K562 treated with DMSO at 1 percent for 4 hours (cell line): ENCODE measurements around the gene S100B. TPM values are rescaled to one million over a fixed set of nuclear protein-coding genes. Genes with fewer than 3 reads are reported as not detected.

Experiments used
- total RNA-seq: library from RNA; unstranded; fragments of 300-600 nt; gene quantifications from 2 replicates; pipeline ENCODE4 v1.2.3, GENCODE V29; 2022; ENCODE audit not compliant: insufficient read depth

The S100B gene
- total RNA-seq = not detected in 2 replicates

DNA sequence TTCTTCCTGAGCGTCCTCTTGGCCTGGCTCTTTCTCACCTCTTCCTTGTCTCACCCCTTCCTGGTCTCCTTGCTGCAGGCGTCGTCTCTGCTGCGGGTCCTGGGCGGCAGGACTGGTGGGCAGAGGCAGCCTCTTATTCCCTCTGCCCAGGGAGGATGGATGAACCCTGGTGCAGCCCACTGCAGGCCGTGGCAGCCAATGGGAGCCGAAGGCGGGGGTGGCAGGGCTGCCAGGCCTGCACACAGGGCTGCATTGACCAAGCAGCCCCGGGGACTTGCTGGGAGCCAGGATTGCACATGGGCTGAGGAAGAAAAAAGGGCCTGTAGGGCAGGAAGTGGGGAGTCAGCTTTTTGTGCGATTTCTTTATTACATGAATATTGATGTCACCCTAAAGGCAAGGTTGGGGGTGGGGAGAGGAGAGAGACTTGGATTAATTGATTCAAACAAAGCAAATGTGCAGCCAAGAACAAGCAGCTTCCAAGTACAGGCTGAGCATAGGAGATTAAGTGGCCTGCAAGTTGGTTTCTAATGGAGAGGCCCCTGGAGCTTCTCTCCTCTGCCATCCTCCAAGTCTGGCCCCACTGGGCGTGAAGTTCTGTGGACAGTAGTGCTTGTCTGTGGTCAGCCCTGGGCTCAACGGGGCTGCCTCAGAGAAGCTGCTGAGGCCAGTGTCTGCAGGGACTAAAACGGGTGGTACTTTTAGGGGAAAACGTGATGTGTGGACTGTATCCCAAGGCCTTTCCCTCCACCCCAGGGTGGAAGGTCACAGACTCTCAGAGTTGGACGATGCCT is at the start of gene S100B:
S100B (minus strand) TSS at position 108 of the 792 bp plus-strand sequence. CDS start 2,667 bp downstream, outside the sequence.

DNA sequence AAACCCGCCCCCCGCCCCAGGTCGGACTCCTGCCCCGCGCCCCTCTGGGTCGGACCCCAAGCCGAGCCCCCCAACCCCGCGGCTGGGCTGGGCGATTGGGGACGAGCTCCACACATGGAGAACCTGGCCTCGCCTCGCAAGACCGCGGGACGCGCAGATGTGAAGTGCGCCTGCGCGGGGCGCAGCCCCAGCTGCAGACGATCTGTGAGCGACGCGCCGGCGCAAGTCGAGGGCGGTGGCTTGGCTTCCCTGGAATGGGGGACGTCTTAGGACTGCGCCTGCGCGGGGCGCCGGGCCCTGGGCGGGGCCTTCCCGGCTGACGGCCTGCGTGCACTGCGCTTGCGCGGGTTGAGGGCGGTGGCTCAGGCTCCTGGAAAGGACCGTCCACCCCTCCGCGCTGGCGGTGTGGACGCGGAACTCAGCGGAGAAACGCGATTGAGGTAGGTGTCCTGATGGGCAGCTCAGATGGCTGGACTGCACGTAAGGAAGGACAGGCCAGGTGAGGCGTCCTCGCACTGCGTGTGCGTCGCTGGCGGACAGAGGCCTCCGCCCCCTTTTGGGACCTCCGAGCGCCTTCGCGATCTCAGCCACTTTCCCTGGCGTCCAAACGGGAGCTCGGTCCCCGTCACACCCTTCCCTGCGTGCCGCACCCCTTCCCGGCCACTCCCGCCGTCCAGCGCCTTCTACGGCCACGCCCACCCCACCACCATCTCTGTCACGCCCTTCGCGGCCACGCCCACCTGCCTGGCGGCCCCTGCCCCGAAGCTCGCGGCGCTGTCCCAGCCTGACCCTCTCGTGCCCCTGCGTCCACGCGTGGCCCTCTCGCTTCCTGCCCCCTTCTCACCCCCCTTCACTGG is 30.7 kb upstream of the S100B start, which contains the start of gene PRMT2:
PRMT2 (plus strand) TSS at position 351 of the 857 bp plus-strand sequence. CDS start 1,278 bp downstream, outside the sequence.

Other genes with a start within 250 kb of the S100B start
- gene DIP2A, start 146.2 kb downstream of the S100B start, total RNA-seq = 13.1 and 22.0 TPM in 2 replicates
- gene PRMT2, start 30.6 kb upstream of the S100B start, total RNA-seq = 93.0 and 101 TPM in 2 replicates